Omental fat pad (tissue), 4 donors: ENCODE measurements around the gene JAK1. TPM values are rescaled to one million over a fixed set of nuclear protein-coding genes. Genes with fewer than 3 reads are reported as not detected.

Experiments
- ATAC-seq: fragments of 150-250 bp; one replicate; pipeline ENCODE4 v1.9.1; 2016; ENCODE audit warnings: mild to moderate bottlenecking, moderate library complexity; ENCODE audit not compliant: low FRiP score
- DNase-seq: peaks from one replicate; pipeline ENCODE4 v3.0.0-alpha.2; 2019; ENCODE audit warnings: low spot score
- CTCF ChIP-seq, 3 donors: fragments of 450-650 bp; IDR thresholded peaks; one replicate each; pipeline ENCODE4 v1.5.1; 2016 to 2017; ENCODE audit warnings: antibody characterized with exemption in 3 of 3, mild to moderate bottlenecking in 3 of 3, moderate library complexity in 2 of 3
- total RNA-seq, 4 donors: library from RNA; depleted of rRNA; stranded (reverse); fragments of >200 nt; gene quantifications; one replicate each; pipeline ENCODE4 v1.1.0, GENCODE V29; 2016

The JAK1 gene
- total RNA-seq, 4 donors from 2014 or later, result 175 to 303 (median 204) TPM

- TF ChIP-seq CTCF (IDR thresholded peaks at IDR 0.05), result no peak
- no peak for ATAC-seq
Observed at GRCh38 chr1:64886877-64887276, 79.5 kb downstream of the JAK1 start.

GRCh38 chr1:64885648-64886047 lies 80.7 kb downstream of the JAK1 start:
- DNase-seq, result no peak
- no peak for TF ChIP-seq CTCF (IDR thresholded peaks at IDR 0.05)
- no peak for ATAC-seq

More at GRCh38 chr1:64886877-64887276, 79.5 kb downstream of the JAK1 start:
- no peak for DNase-seq

GRCh38 chr1:64884261-64885040 lies 81.9 kb downstream of the JAK1 start:
- DNase-seq, result no peak
- peak; percentile 38 for ATAC-seq

GRCh38 chr1:64882574-64883255 lies 83.6 kb downstream of the JAK1 start:
- ATAC-seq (no peak), DNase-seq (no peak)
- TF ChIP-seq CTCF (IDR thresholded peaks at IDR 0.05), result no peak

More at GRCh38 chr1:64884261-64885040, 81.9 kb downstream of the JAK1 start:
- TF ChIP-seq CTCF (IDR thresholded peaks at IDR 0.05), result no peak

GRCh38 chr1:64881281-64881680 lies 85.1 kb downstream of the JAK1 start:
- ATAC-seq (no peak), DNase-seq (no peak)

GRCh38 chr1:64880449-64880848 lies 85.9 kb downstream of the JAK1 start:
- TF ChIP-seq CTCF (IDR thresholded peaks at IDR 0.05), result no peak
- ATAC-seq (no peak), DNase-seq (no peak)

More at GRCh38 chr1:64881281-64881680, 85.1 kb downstream of the JAK1 start:
- TF ChIP-seq CTCF (IDR thresholded peaks at IDR 0.05), result no peak
